Bladder microvascular endothelial cell (primary cell): Measurements from ENCODE around the gene FLT3. TPM values are rescaled to one million over a fixed set of nuclear protein-coding genes. Genes with fewer than 3 reads are reported as not detected.

Source experiments
- total RNA-seq: library from RNA; depleted of rRNA; stranded (reverse); fragments of >200 nt; gene quantifications from 2 replicates; pipeline ENCODE4 v1.2.3, GENCODE V29; 2014

Gene FLT3
- total RNA-seq = not detected in 2 replicates

GRCh38 chr13:28100150-28101121 is at the start of gene FLT3:
Gene FLT3, minus strand, starts transcription at chr13:28100576. Its CDS starts 66 bp downstream, at chr13:28100510.

DNA sequence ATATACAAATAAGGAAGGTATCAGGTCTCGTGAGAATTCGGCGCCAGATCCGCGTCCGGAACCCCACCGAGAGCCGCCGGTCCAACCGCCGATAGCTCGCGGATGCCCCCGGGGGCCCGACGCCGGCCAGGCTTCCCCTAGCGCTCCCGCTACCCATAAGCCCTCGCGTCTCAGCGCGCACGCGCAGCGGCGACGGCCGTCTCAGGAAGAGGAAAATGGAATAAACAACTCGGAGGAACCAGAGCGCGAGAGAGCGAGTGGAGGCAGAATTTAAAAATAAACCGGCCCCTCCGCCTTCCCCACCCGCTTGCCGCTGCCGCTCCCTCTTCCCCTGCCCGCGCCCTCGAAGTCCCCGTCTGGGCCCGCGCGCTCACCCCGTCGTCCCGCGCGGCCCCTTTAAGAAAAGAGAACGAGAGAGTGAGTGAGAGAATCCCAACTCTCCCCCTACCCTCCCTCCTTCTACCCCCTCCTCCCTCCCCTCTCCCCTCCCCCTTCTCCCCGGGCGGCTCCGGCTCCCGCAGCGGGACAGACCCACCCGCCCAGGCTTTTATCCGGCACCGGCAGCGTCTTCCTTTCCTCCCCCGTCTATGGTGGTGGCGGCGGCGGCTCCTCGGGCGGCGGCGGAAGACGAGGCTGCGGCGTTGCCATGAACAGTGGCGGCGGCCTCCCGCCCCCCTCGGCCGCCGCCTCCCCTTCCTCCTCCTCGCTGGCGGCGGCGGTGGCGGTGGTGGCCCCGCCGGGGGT is 37.8 kb upstream of the FLT3 start, which contains the start of gene PAN3:
PAN3 (plus strand) TSS at position 534 of the 744 bp plus-strand sequence; CDS start at position 647, 113 bp downstream.

GRCh38 chr13:27988520-27988919 is 111.9 kb downstream of the FLT3 start, which contains the start of gene URAD:
Gene URAD, minus strand, starts transcription at chr13:27988693. Its CDS starts 56 bp downstream, at chr13:27988637.

DNA sequence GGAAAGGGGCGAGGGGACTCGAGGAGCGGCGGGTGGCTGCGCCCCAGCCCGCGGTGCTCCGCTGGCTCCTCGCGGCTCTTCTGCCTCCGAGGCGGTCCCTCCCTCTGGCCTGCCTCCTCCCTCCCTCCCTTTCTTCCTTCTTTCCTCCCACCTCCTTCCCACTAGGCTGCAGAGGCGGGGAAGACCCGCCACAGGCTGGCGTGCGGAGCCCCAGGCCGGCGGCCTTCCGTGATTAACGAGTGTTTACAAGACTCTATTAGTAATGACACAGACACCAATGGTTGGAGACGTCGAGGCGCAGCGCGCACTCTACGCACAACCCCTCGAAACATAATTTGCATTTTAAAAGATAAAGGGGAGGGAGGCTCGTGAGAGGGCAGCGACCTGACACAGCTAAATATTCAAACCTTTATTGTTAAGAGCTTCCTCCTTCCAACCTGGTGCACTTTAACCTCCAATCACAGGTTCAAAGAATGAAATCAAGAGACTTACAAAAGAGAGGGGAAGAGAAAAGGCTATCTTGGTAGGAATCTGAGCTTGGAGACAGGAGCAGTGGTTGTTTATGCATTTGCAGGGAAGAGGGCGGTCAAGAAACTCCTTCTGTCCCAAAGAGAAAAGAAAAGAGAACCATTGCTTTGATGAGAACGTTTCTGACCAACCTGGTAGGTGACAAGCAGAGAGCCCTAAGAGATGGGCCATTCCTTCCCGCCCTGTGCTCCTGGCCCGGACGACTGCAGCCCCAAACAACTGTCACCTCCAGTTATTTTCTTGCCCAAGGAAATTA is 131.1 kb downstream of the FLT3 start, which contains the start of gene CDX2:
CDX2 (minus strand) TSS at position 234 of the 784 bp plus-strand sequence. CDS start 309 bp downstream, outside the sequence.

Other genes with a start within 250 kb of the FLT3 start
- not detected in 2 replicates for gene PDX1, start 180.6 kb downstream of the FLT3 start, total RNA-seq
- not detected in 2 replicates for gene CDX2, start 131.3 kb downstream of the FLT3 start, total RNA-seq
- gene URAD, start 111.9 kb downstream of the FLT3 start, total RNA-seq = not detected in 2 replicates
- 13.8 and 20.6 TPM in 2 replicates for gene PAN3, start 38.0 kb upstream of the FLT3 start, total RNA-seq